Urinary bladder (tissue), 4 donors: Measurements from ENCODE around the gene TIMP1. TPM values are rescaled to one million over a fixed set of nuclear protein-coding genes. Genes with fewer than 3 reads are reported as not detected.
A peak's percentile ranks its signal among the peaks of the same experiment; 100 is the strongest.

ENCODE experiments used
- DNase-seq: peaks from one replicate; pipeline ENCODE4 v3.0.0-alpha.2; 2015; ENCODE audit errors: extremely low spot score
- H3K27ac ChIP-seq: one replicate; pipeline ENCODE4 v1.5.1; 2013; ENCODE audit warnings: low read depth, mild to moderate bottlenecking, moderate library complexity
- H3K36me3 ChIP-seq: one replicate; pipeline ENCODE4 v1.6.1; 2013; ENCODE audit warnings: mild to moderate bottlenecking, moderate library complexity; ENCODE audit not compliant: insufficient read depth
- H3K4me1 ChIP-seq: one replicate; pipeline ENCODE4 v1.6.1; 2013; ENCODE audit warnings: mild to moderate bottlenecking, moderate library complexity; ENCODE audit not compliant: insufficient read depth
- H3K4me3 ChIP-seq: one replicate; pipeline ENCODE4 v1.5.1; 2013; ENCODE audit warnings: low read depth, low read length
- WGBS: extraction: QIAGEN DNeasy Blood & Tissue Kit; methylation state at CpG from one replicate; pipeline ENCODE4 v1.1.7; 2013; 5-methylcytosine and 5-hydroxymethylcytosine counted together
- polyA plus RNA-seq: library from polyadenylated mRNA; stranded (reverse); fragments of 200-250 nt; gene quantifications from one replicate; pipeline ENCODE4 v1.2.3, GENCODE V29; 2013
- total RNA-seq: library from RNA; depleted of rRNA; stranded (reverse); fragments of >200 nt; gene quantifications from one replicate; pipeline ENCODE4 v1.2.3, GENCODE V29; 2014
- donor health status: healthy with polysubstance abuse.
- donor health status: healthy.

TIMP1 gene
- 77.2 TPM for total RNA-seq
- 555 TPM for polyA plus RNA-seq

GRCh38 chrX:47581731-47582647 is at the start of gene TIMP1:
TSS of gene TIMP1 (plus strand) at chrX:47582436. CDS start at chrX:47583416, 980 bp downstream.
- no peaks in the 10 kb centered on the region for H3K36me3 ChIP-seq
- no peaks in the 10 kb centered on the region for H3K4me1 ChIP-seq
- DNase-seq: peak; percentile 82
- WGBS: 4% methylated on average over 28 of the region's 28 CpGs
- peak within 1 kb of the TSS; percentile 50 for H3K4me3 ChIP-seq
- peak within 1 kb of the TSS; percentile 75 for H3K27ac ChIP-seq

DNA sequence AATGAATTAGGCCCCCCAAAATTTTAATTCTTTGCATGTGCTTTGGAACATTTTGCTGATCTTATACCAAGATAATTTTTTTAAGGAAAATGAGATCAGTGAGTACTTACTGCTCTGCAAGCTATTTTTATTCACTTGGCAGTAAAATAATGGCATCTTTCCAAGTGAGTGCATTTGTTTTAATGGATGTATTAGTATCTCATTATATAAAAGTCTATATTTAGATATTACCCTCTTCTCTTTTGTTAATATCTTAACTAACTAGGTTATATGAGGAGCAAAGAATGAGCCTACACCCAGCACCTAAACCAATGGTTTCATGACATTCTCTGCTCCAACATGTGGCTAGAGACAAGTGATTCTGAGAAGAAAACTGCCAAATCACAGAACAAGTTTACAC is 42.4 kb upstream of the TIMP1 start:
- H3K4me1 ChIP-seq: no peaks in the 10 kb centered on the region
- H3K4me3 ChIP-seq: no peak overlapping the region
- H3K27ac ChIP-seq: no peak overlapping the region
- no peaks in the 10 kb centered on the region for H3K36me3 ChIP-seq
- peak; percentile 37 for DNase-seq

DNA sequence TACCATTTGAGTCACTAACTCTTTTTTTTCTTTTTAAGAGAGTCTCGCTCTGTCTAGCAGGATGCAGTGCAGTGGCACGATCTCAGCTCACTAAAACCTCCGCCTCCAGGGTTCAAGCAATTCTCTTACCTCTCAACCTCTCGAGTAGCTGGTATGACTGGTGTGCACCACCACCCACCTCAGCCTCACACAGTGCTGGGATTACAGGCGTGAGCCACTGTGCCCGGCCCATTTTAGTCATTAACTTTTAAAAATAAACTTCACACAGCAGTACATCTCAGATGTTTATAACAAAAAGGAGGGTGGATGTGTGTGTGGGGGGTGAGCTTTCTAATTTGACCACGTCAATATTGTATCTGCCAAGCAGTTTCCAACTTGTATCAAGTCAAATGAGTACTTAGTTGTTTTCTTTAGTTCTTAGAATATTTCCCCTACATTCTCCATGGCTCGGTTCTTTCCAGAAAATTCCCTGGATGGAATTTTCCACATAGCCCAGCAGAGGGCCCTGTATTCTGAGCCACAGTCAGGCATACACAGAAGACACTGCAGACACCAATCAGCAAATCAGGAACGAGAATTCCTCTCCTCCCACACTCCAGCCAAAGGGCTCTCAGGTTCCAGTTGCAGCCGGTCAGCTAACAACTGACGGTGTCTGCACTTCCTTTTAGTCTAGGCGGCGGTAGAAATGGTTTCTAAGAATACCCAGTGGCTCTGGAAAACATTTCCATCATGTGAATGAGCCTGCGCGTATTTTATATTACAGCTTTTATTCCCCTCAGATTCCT is 41.3 kb upstream of the TIMP1 start:
- no peaks in the 10 kb centered on the region for H3K4me1 ChIP-seq
- H3K36me3 ChIP-seq: no peaks in the 10 kb centered on the region
- H3K27ac ChIP-seq: no peak overlapping the region
- H3K4me3 ChIP-seq: no peak overlapping the region
- peak; percentile 75 for DNase-seq
- 17% methylated on average over 15 of the region's 15 CpGs for WGBS

GRCh38 chrX:47543496-47543895 is 38.7 kb upstream of the TIMP1 start:
- WGBS: 94% methylated on average over 5 of the region's 5 CpGs
- H3K36me3 ChIP-seq: no peaks in the 10 kb centered on the region

DNA sequence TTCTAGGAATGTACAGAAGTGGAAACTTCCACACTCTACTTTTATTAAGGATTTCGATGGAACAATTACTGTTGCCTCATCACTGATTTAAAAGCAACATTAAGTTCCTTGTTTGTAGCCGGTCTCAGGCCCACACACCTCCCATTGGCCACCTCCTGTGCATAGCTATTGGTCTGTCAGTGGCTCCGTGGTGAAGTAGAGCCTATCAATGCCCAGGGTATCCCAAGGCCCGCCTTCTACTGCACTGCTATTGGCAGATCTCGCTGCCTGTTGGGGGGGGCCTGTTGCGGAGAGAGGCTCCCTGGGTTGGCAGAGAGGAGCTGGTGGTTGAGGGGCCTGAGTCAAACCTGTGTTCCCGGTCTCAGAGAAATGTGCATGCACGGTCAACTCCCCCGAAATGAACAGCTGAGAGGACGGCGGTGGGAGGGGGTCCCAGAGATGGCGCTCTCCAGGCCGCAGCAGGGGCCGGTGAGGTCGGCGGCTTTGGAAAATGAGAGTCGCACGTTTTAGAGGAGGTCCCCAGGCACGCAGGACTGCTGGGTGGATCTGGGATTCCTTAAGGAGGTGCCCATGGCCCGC is 26.1 kb upstream of the TIMP1 start:
- WGBS: under 1% methylated on average over 20 of the region's 20 CpGs
- Histone ChIP-seq H3K27ac (peak overlapping the region; percentile 89), H3K36me3 (no peaks in the 10 kb centered on the region), H3K4me3 (peak overlapping the region; percentile 31), H3K4me1 (no peaks in the 10 kb centered on the region)
- peak; percentile 84 for DNase-seq

More at GRCh38 chrX:47543496-47543895, 38.7 kb upstream of the TIMP1 start:
- H3K4me1 ChIP-seq: no peaks in the 10 kb centered on the region
- DNase-seq: no peak
- no peak overlapping the region for H3K27ac ChIP-seq
- H3K4me3 ChIP-seq: no peak overlapping the region

- no peak overlapping the region for H3K27ac ChIP-seq
- no peak overlapping the region for H3K4me3 ChIP-seq
- no peak for DNase-seq
- H3K4me1 ChIP-seq: no peaks in the 10 kb centered on the region
- H3K36me3 ChIP-seq: peaks cover 2% of the 10 kb centered on the region
- 85% methylated on average over 3 of the region's 3 CpGs for WGBS
Observed at GRCh38 chrX:47558436-47558835, 23.8 kb upstream of the TIMP1 start.

DNA sequence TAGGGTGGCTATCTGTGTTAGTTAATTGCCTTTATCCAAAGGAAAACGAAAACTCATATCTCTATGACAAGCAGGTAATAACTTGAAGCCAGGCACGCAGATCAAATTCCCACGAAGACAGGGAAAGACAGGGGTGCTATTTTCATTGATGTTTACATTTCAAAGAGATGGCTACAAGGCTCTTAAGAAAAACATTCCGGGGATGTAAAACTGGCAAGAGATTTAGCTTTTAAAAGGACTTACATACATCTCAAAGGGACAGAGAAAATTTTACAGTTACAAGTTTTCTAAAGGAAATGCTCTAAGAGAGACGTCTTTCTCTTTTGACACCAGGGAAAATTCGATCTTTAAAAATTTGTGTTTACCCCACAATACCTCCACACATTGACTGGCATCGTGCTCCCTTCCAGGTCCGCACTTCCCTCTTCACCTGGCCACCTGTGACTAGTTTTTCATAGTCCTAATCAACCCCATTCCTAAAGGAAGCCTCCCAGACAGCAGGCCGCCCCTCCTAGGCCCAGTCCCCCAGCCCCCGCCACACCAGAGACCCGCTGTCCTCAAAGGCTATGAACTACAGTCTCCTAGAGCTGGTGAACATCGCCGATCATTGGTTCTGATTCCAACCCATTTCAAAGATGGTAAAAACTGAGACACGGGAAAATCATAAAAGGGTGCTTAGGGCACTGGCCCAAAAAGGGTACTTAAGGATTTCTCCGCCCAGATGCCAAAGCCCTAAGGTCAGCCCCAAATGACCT is 21.9 kb upstream of the TIMP1 start:
- Histone ChIP-seq H3K36me3 (peaks cover 2% of the 10 kb centered on the region), H3K4me3 (peak overlapping the region; percentile 14), H3K4me1 (no peaks in the 10 kb centered on the region), H3K27ac (peak overlapping the region; percentile 82)
- DNase-seq: no peak
- 11% methylated on average over 15 of the region's 15 CpGs for WGBS

GRCh38 chrX:47560934-47561658 is 21.1 kb upstream of the TIMP1 start, which contains the start of gene ARAF:
TSS of gene ARAF (plus strand) at chrX:47561205. CDS start at chrX:47562968, 1,763 bp downstream.
- H3K27ac ChIP-seq: peak within 1 kb of the TSS; percentile 97
- H3K36me3 ChIP-seq: peaks cover 2% of the 10 kb centered on the region
- DNase-seq: peak; percentile 98
- H3K4me1 ChIP-seq: no peaks in the 10 kb centered on the region
- peak within 1 kb of the TSS; percentile 56 for H3K4me3 ChIP-seq
- WGBS: under 1% methylated on average over 59 of the region's 59 CpGs

GRCh38 chrX:47561659-47562151 is 20.5 kb upstream of the TIMP1 start:
- WGBS: 8% methylated on average over 9 of the region's 9 CpGs
- no peak for DNase-seq
- H3K4me1 ChIP-seq: no peaks in the 10 kb centered on the region
- H3K4me3 ChIP-seq: peak overlapping the region; percentile 56
- peaks cover 2% of the 10 kb centered on the region for H3K36me3 ChIP-seq
- H3K27ac ChIP-seq: no peak overlapping the region

DNA sequence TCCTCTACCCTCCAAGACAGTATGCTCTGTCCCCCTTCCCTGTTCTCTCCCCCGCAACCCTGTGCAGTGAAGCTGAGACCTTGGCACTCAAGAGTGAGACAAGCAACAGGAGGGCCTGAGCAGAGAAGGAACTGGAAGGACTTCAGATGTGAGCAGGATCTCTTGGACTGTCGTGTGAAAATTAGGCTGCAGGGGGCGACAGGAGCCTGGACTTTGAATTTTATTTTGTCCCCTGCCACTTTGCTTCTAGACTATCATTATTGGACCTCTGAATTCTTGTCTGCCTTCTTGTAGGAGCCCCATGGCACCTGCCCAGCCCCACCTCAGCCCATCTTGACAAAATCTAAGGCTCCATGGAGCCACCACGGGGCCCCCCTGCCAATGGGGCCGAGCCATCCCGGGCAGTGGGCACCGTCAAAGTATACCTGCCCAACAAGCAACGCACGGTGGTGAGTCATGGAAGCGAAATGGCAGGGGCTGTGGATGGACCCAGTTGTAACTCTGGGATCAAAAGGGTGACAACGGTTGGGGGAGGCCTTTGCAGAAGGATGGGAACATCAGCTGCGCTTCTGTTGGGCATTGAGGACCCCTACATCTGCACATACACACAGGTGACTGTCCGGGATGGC is 19.5 kb upstream of the TIMP1 start:
- Histone ChIP-seq H3K36me3 (peaks cover 2% of the 10 kb centered on the region), H3K4me3 (no peak overlapping the region), H3K27ac (no peak overlapping the region), H3K4me1 (no peaks in the 10 kb centered on the region)
- DNase-seq: no peak
- 80% methylated on average over 13 of the region's 13 CpGs for WGBS

GRCh38 chrX:47563801-47564315 is 18.4 kb upstream of the TIMP1 start:
- Histone ChIP-seq H3K4me1 (no peaks in the 10 kb centered on the region), H3K36me3 (peaks cover 2% of the 10 kb centered on the region), H3K27ac (no peak overlapping the region), H3K4me3 (no peak overlapping the region)
- DNase-seq: no peak
- 78% methylated on average over 8 of the region's 8 CpGs for WGBS
